ENCODE results near the gene B4GALT1. TPM values are rescaled to one million over a fixed set of nuclear protein-coding genes. Genes with fewer than 3 reads are reported as not detected.
A peak's percentile ranks its signal among the peaks of the same experiment; 100 is the strongest.
"Not testable (repeated sequence)": the region's sequence is repeated elsewhere in the genome, so short reads cannot be mapped to it uniquely, and the experiment has no call there.

Gene B4GALT1
- total RNA-seq, 1 donor from 2014 or later, result 7.5 TPM

- Mint-ChIP-seq H3K9me3 (no peaks in the 10 kb centered on the region), H3K4me1 (peaks cover 33% of the 10 kb centered on the region), H3K36me3 (no peaks in the 10 kb centered on the region), H3K4me3 (peak overlapping the region; percentile 87), H3K27me3 (ENCODE audit: insufficient read depth, low read depth) (peaks cover 13% of the 10 kb centered on the region), H3K27ac (no peak overlapping the region)
- Histone ChIP-seq H3F3A (ENCODE audit: low read depth) (peaks cover 14% of the 10 kb centered on the region), H3K4me3 (peak overlapping the region; percentile 75), H2AFZ (replicated peaks) (peak overlapping the region; percentile 99), H3K36me3 (no peaks in the 10 kb centered on the region), H3K9me3 (ENCODE audit: low read depth) (no peaks in the 10 kb centered on the region), H4K20me1 (ENCODE audit: low read depth) (peaks cover 7% of the 10 kb centered on the region), H3K79me2 (ENCODE audit: low read depth) (peaks cover 7% of the 10 kb centered on the region), H3K4me1 (peaks cover 9% of the 10 kb centered on the region), H3K9ac (no peak overlapping the region), H3K27ac (no peak overlapping the region), H3K4me2 (peak overlapping the region; percentile 87), H3K27me3 (peaks cover 45% of the 10 kb centered on the region)
- DNase-seq (ENCODE audit: low spot score), result no peak
- TF ChIP-seq CTCF (IDR thresholded peaks at IDR 0.05), result no peak
- no peak for TF ChIP-seq EZH2phosphoT487 (IDR thresholded peaks at IDR 0.05)
- TF ChIP-seq EZH2 (IDR thresholded peaks at IDR 0.05), result no peak
These were observed 881 bp upstream of the B4GALT1 start for GRCh38 chr9:33167972-33168461.

GRCh38 chr9:33166231-33167083 lies 679 bp downstream of the B4GALT1 start:
- H2AFZ ChIP-seq (replicated peaks), result peak overlapping the region; percentile 86
- H3K4me2 ChIP-seq, result peak overlapping the region; percentile 87
- no peak for TF ChIP-seq EZH2 (IDR thresholded peaks at IDR 0.05)
- no peak for TF ChIP-seq EZH2phosphoT487 (IDR thresholded peaks at IDR 0.05)
- no peak for TF ChIP-seq CTCF (IDR thresholded peaks at IDR 0.05)
- Mint-ChIP-seq H3K4me3 (peak overlapping the region; percentile 91), H3K27ac (peak overlapping the region; percentile 82), H3K4me1 (peaks cover 39% of the 10 kb centered on the region), H3K9me3 (no peaks in the 10 kb centered on the region), H3K27me3 (ENCODE audit: insufficient read depth, low read depth) (peaks cover 10% of the 10 kb centered on the region), H3K36me3 (no peaks in the 10 kb centered on the region)
- H3K4me1 ChIP-seq, result peaks cover 9% of the 10 kb centered on the region
- no peaks in the 10 kb centered on the region for H3K9me3 ChIP-seq (ENCODE audit: low read depth)
- H3F3A ChIP-seq (ENCODE audit: low read depth), result peaks cover 14% of the 10 kb centered on the region
- H3K27me3 ChIP-seq, result peaks cover 50% of the 10 kb centered on the region
- H3K4me3 ChIP-seq, result peak overlapping the region; percentile 75
- peaks cover 9% of the 10 kb centered on the region for H4K20me1 ChIP-seq (ENCODE audit: low read depth)
- no peak overlapping the region for H3K27ac ChIP-seq
- no peaks in the 10 kb centered on the region for H3K36me3 ChIP-seq
- DNase-seq (ENCODE audit: low spot score), result peak; percentile 21
- H3K79me2 ChIP-seq (ENCODE audit: low read depth), result peaks cover 7% of the 10 kb centered on the region
- H3K9ac ChIP-seq, result peak overlapping the region; percentile 51

- Histone ChIP-seq H3F3A (ENCODE audit: low read depth) (peaks cover 17% of the 10 kb centered on the region), H3K4me3 (peak overlapping the region; percentile 75), H3K4me1 (peaks cover 18% of the 10 kb centered on the region), H3K27ac (no peak overlapping the region), H4K20me1 (ENCODE audit: low read depth) (peaks cover 14% of the 10 kb centered on the region), H3K9me3 (ENCODE audit: low read depth) (no peaks in the 10 kb centered on the region), H3K27me3 (peaks cover 50% of the 10 kb centered on the region), H3K9ac (no peak overlapping the region), H2AFZ (replicated peaks) (no peak overlapping the region), H3K36me3 (no peaks in the 10 kb centered on the region), H3K79me2 (ENCODE audit: low read depth) (peaks cover 9% of the 10 kb centered on the region), H3K4me2 (peak overlapping the region; percentile 87)
- Mint-ChIP-seq H3K4me1 (peaks cover 48% of the 10 kb centered on the region), H3K27ac (peak overlapping the region; percentile 82), H3K36me3 (no peaks in the 10 kb centered on the region), H3K9me3 (no peaks in the 10 kb centered on the region), H3K27me3 (ENCODE audit: insufficient read depth, low read depth) (peaks cover 10% of the 10 kb centered on the region), H3K4me3 (peak overlapping the region; percentile 91)
- TF ChIP-seq EZH2phosphoT487 (IDR thresholded peaks at IDR 0.05) (no peak), EZH2 (IDR thresholded peaks at IDR 0.05) (no peak), CTCF (IDR thresholded peaks at IDR 0.05) (no peak)
- no peak for DNase-seq (ENCODE audit: low spot score)
These were observed 1.6 kb downstream of the B4GALT1 start for GRCh38 chr9:33165263-33166151.

GRCh38 chr9:33164921-33165262 lies 2.2 kb downstream of the B4GALT1 start:
- H3K4me3 ChIP-seq; H3K36me3 ChIP-seq; H3K27ac Mint-ChIP-seq; H3K9ac ChIP-seq; H3K9me3 Mint-ChIP-seq; H3K9me3 ChIP-seq (ENCODE audit: low read depth); H3K27me3 Mint-ChIP-seq (ENCODE audit: insufficient read depth, low read depth); H3K4me2 ChIP-seq; DNase-seq (ENCODE audit: low spot score); H2AFZ ChIP-seq (replicated peaks); H3K36me3 Mint-ChIP-seq; H3K27ac ChIP-seq: not testable (repeated sequence)
- Mint-ChIP-seq H3K4me3 (peak overlapping the region; percentile 91), H3K4me1 (peaks cover 54% of the 10 kb centered on the region)
- peaks cover 50% of the 10 kb centered on the region for H3K27me3 ChIP-seq
- peaks cover 12% of the 10 kb centered on the region for H3K79me2 ChIP-seq (ENCODE audit: low read depth)
- peaks cover 17% of the 10 kb centered on the region for H3F3A ChIP-seq (ENCODE audit: low read depth)
- H4K20me1 ChIP-seq (ENCODE audit: low read depth), result peaks cover 14% of the 10 kb centered on the region
- H3K4me1 ChIP-seq, result peaks cover 22% of the 10 kb centered on the region

Data from neural progenitor cell (in vitro differentiated cells).